Stimulated activated CD8-positive, alpha-beta memory T cell treated with anti-CD3 and anti-CD28 coated beads, Interleukin-2, amount 100 ng/mL, for 1 hour (primary cell): ENCODE data around the gene KIF12.
"Not testable (repeated sequence)": the region's sequence is repeated elsewhere in the genome, so short reads cannot be mapped to it uniquely, and the experiment has no call there.

Experiments
- DNase-seq, 2 donors: peaks; one replicate each; pipeline ENCODE4 v3.0.0-alpha.2; 2020; ENCODE audit warnings: low read depth in 2 of 2

KIF12 gene

GRCh38 chr9:114084282-114085073 lies 14.6 kb downstream of the KIF12 start:
- no peak for DNase-seq

DNA sequence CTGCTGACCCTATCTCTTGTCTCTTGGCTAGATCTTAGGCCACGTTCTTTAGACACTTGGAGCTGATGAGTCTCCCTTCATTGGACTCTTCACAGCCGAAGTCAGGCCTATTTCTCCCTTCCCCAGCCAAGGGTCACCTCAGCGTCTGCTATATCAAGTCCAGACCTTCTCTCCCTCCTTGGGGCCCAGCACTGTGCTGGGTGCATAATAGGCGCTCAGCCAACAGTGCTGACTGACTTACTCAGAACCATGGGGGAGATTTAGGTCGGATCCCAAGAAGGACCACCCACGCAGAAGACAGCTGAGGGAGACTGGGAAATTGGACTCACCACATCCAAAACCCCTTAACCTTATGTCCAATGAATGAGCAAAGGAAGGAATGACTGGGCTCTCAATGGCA lies 15.4 kb downstream of the KIF12 start:
- no peak for DNase-seq

GRCh38 chr9:114082763-114083412 lies 16.2 kb downstream of the KIF12 start:
- not testable (repeated sequence) for DNase-seq

DNA sequence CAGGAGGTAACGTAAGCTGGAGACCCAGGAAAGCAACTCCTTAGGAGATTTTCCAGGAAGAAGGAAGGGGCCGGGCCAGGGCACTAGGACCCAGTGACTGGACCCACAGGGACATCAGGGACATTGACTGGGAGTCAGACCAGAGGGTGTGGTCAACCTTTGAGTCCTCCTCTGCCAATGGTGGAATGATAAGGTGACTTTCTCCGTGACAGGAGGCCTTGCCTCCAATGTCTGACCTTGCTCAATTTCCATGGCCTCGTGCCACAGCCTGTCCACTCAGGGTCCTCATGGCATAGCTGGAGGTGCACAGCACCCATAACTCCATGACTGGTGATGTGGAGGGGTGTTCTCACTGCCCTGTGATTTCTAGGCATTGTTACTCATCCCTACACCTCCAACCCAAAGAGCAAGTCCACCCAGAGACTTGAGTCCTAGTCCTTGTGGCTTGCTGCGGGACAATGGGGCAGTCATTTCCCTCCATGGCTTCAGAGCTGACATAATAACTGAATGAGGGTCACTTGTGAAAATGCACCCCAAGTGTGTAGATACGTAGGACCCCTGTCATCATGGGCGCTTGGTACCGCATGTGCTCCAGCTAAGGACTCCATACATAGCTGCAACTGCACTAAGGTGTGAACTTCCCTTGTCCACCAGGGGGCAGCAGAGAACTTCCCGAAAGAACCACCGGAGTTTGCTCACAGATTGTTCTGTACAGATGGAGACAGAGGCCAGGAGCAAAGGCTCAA lies 16.9 kb downstream of the KIF12 start:
- DNase-seq = peak; percentile 41 to 63

DNA sequence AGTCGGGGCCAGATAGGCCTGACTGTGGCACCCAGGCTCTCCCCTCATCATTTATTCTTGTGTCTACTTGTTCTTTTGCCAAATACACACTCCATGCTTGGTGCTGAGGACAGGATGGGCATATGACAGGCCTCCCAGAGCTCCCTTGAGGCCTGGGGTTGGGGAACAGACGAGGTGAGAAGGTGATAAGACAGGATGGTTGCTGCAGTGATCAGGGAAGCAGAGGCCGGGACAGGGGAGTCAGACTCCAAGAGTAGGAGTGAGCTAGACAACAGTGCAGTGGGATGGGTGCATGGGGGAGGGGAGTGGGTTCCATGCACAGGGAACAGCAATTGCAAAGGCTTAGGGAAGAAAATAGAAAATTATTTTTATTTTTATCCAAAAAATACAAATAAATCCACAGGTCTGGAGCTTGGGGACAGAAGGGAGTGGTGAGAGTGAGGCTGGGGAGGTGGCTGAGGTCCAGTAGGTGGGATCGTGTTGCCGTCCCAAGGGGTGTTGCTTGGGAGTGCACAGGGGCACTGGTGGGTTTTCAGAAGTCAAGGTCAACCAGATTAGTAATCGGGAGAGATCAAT lies 17.6 kb downstream of the KIF12 start:
- DNase-seq = no peak

GRCh38 chr9:114080773-114081440 lies 18.2 kb downstream of the KIF12 start:
- DNase-seq = no peak

- DNase-seq = no peak
Measured at GRCh38 chr9:114080195-114080772, 18.8 kb downstream of the KIF12 start.

- no peak for DNase-seq
Measured at GRCh38 chr9:114078781-114079156, 20.3 kb downstream of the KIF12 start.

- no peak for DNase-seq
Measured at GRCh38 chr9:114078021-114078780, 20.9 kb downstream of the KIF12 start, which contains the start of gene AMBP. Gene AMBP, minus strand, starts transcription at chr9:114078300. Its CDS starts 91 bp downstream, at chr9:114078209.

DNA sequence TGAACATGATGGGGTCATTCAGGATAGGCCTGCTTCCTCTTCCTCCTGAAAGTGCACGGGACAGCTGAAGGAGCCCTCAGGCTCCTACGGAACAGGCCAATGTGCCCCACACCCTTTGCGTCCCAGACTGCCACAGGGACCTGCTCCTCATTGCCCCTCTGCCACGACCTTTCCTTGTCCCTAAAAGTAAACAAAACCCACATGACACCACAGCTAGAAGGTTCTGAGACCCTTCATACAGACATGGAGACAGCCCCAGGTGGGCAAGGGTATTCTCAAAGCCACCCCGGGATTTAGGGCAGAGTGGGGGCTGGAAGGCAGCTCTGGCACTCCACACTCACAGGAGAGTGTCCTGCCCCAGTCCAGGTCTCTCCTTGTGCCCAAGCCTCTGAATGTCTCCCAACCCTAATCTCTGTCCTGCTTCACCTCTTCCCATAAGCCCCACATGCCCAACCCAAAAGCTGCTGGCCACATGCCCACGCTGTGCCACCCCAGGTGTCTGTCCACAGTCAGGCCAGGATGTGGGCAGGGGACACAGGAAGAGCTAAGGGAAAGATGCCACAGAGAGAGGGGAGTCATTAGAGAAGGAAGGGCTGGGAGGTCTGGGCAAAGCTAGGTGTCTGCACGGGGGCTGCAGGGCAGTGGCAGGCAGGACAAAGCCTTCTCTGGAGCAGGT lies 21.8 kb downstream of the KIF12 start:
- no peak for DNase-seq

DNA sequence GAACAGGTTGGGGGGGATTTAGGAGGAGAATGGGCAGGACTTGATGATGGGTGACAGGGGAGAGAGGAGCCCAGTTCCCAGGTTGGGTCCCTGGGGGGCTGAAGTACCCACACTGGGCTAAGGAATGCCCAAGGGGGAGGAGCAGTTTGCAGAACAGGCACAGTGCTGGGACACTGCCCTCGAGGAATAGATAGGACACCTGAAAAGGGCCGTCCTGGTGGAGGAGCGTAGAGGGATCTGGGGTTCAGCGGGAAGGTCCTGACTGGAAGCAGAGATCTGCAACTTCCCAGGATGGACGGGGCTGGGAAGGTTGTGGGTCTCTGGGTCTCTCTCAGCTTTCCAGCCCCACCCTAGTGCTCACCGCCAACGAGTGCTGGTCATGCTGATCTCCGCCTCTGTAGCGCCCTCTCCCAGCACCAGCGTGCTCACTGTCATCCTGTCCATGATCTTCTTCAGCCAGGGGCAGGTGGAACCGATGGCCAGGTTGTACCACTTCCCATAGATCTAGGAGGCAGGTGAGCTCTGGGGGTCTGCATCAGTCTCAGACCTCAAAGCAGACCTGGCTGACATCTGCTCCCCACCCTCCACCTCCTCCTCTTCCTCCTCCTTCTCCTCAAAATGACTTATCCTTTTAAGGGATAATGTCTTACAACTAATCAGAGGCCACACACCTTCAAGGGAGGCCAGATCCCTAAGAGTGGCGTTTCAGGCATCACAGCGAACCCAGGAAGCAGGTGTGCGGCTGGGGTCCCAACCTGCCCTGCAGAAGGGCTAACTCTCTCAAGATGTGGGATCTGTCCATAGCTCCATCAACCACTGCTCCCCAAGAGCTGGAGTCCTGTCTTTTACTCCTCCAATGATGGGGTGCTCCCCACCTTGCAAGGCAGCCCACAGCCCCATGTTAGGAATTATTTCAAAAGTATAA lies 22.6 kb downstream of the KIF12 start:
- DNase-seq = no peak

DNA sequence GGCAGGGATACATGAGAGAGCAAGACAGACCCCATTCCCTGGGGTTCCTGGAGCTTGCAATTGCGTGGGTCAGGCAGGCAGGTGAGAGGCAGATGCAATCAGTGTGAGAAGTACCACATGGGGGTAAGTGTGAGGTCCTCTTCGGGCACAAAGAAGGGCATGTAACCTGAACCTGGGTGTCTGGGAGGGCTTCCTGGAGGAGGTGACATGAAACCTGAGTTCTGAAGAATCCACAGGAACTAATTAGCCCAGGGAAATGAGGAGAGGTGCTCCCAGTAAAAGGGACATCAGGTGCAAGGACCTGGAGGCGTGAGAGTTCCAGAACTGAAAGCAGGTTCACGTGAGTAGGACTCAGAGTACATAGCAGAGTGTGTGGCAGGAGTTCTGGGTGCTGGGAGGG lies 23.5 kb downstream of the KIF12 start:
- no peak for DNase-seq

GRCh38 chr9:114072184-114073140 lies 26.6 kb downstream of the KIF12 start:
- no peak for DNase-seq

DNA sequence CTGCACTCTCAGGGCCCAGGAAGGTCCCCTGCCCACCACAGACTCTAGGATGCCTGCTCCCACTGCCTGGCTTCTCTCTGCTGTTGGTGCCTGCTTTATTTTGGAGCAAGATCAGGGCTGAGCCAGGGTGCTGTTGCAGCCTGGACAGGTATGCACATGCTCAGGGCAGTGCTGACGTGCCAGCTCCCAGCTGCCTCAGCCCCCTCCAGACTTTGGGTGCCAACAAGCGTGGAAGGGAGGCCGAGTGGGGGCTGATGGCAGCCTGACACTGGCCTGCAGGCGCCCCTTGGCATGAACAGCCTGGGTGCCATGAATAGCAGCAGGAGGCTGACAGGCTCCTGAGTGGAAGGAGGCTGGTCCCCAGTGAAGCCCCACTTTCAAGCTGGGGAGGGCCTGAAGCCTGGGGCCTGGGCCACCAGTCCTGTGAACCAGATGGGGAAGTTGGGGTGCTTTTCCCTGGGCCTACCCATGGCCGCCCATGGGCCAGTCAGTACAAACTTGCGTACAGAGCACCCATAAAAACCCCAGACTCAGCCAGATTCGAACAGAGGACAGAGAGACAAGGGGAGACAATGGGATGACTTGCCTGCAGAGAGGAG lies 27.8 kb downstream of the KIF12 start:
- DNase-seq = no peak

DNA sequence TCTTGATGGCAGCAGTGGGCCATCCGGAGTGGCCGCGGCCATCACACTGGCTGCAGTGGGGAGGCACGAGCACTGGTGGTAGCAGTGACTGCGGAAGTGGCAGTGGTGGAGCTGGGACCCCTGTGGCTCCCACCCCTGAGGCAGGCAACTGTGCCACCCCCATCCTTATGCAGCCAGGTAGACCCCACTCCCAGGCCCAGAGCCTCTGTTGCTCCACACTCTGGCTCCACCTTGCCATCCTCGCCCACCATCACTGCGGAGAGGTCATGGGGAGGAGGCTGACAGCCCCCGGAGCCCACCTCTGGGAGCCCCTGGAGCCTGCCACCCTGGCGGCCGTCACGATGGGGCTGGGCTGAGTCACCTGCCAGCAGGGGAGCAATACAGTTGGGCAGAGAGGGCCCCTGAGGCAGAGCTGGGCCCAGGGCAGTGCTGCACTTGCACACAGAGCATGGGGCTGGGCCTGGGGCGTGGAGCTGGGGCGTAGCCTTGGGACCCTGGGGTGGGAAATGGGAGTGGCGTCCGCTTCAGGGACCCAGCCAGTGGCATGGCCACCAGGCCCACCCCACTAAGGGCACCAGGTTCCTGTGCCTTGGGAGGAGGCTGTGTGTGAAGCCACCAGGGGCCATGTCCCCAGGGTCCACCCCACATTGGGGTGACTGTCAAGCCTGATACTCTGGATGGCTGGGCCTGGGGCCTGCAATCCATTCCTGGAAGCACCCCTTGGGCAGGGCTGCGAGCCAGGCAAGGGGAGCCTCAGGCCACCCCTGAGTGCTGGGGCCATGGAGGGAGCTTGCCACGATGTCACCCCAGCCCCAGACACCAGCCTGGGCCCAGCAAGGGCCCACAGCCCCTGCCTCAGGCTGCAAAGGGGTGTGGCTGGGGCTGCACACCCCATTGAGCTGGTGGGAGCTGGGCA lies 28.6 kb downstream of the KIF12 start:
- DNase-seq = no peak

DNA sequence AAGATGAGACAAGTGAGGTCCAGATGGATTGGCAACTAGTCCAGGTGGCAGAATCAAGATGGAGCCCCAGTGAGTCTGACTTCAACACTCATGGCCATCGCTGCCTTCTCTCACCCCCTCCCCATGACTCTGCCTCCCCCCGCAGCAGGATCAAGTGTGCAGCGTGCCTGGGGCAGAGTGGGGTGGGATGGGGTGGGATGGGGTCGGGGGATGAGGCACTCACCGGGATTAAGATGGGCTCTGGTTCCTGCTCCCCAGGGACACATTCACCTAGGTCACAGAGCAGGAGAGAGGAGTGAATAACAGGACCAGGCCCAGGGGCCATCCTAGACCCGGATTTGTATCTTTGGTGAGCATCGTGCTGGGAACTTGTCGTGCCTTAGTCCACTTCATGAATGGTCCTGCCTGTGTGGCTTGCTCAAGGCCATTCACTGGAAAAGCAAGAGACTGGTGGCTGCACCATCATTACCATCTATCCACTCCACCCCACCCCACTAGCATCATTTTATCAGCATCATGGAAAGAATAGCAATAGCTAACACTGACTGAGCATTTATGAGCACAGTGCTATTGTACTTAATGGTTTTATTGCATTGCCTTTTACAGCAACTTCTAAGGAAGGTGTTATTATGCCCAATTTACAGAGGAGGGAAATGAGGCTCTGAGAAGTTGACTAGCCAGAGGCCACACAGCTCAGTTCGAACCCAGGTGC lies 29.5 kb downstream of the KIF12 start:
- DNase-seq = no peak
